Subcutaneous preadipocyte (primary cell): Measurements from ENCODE around the gene TBC1D8. TPM values are rescaled to one million over a fixed set of nuclear protein-coding genes. Genes with fewer than 3 reads are reported as not detected.

ENCODE experiments used
- small RNA-seq: library from RNA; depleted of rRNA; stranded (forward); fragments of <200 nt; gene quantifications from one replicate; pipeline ENCODE3, GENCODE V24; 2012
- total RNA-seq: library from RNA; depleted of rRNA; stranded (reverse); fragments of >200 nt; gene quantifications from 2 replicates; pipeline ENCODE4 v1.2.3, GENCODE V29; 2012

Gene TBC1D8
- total RNA-seq, result 73.9 and 106 TPM in 2 replicates

DNA sequence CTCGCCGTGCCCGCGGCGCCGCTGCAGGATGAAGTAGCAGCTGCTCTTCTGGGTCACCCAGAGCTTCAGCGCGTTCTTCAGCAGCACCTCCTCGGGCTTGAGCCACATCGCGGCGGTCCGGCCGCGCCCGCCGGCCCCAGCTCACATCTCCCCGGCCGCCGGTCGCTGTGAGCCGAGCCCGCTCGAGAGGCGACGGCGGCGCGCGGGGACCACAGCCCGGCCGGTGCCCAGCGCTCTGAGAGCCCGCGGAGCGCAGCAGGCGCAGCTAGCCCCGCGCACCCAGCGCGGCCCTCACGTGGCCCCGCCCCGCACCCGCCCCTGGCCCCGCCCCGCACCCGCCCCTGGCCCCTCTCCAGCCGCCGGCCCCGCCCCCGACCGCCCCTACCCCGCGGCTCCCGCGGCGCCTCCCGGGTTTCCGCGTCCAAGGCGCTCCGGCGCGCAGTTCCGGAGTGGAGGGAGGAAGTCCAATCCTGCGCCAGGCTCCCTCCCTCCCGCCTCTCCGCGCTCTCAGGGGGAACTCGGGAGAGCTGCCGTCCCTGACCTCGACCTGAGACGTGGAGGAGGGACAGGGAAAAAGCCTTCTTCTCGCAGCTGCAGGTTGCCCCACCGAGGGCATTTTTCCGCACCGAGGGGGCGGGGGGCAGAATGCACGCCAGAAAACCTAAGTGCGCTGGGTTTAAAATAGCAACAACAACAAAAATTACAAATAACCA lies at the start of gene TBC1D8:
Gene TBC1D8 (minus strand): TSS at position 237 of the 713 bp plus-strand sequence. CDS start 129 bp downstream, at position 108.

DNA sequence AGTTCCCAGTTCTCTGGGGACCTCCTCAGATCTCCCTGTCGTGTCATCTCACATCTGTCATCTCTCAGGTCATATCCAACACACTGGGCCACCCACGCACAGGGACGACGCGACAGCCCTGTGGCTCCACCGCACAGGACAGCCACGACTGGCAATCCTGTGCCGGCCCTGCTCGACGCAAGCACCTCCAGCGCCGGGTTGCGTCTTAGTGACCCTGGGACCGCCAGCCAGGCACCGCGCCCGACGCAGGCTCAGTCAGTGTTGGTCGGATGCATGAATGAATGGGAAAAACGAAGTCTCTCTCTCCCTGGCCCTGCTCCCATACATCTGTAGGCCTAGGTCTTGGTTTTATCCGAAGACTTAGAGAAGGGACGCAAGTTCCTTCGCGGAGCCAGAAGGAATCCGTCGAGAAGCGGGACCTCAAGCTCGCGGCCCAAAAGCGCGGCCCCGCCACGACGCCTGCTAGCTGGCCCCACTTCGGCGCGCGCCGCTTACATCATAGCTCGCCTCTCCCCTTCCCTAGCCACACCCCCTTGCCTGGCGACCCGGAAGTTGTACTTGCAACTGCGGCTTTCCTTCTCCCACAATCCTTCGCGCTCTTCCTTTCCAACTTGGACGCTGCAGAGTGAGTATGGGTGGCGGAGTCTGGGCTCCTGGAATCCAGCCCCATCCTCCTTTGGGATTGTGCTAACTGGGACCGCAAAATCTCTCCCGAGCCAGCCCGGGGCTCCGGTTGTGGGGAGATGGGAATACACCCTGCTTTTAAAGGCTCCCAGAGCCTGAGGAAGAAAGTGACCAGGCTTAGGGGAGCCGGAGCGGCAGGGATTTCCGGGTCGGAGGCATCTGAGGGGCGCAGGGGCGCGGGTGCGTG lies 149.3 kb downstream of the TBC1D8 start, which contains the start of gene RPL31:
Gene RPL31 (plus strand): TSS at position 599 of the 871 bp plus-strand sequence. CDS start 413 bp downstream, outside the sequence.

Small RNA genes within 50 kb of the gene (small RNA-seq; reads per million reads assigned to genes)
- not detected for gene BBIP1P1

Other genes with a start within 250 kb of the TBC1D8 start
- gene RPL31, start 149.1 kb downstream of the TBC1D8 start, total RNA-seq, result 532 and 2,221 TPM in 2 replicates
- 36.7 and 54.0 TPM in 2 replicates for gene CNOT11, start 101.5 kb upstream of the TBC1D8 start, total RNA-seq
- 43.4 and 51.4 TPM in 2 replicates for gene RNF149, start 157.3 kb upstream of the TBC1D8 start, total RNA-seq
- gene CREG2, start 236.1 kb upstream of the TBC1D8 start, total RNA-seq, result under 0.01 and 0.78 TPM in 2 replicates